Panc1 (cell line): ENCODE results near the gene PSMD13. TPM values are rescaled to one million over a fixed set of nuclear protein-coding genes. Genes with fewer than 3 reads are reported as not detected.

ENCODE experiments used
- ATAC-seq: fragments of 200-7000 bp; cut with Tn5 transposase; 2 replicates; pipeline ENCODE4 v1.9.1; 2020; ENCODE audit warnings: mild to moderate bottlenecking, moderate library complexity
- BruUV-seq: library from RNA; stranded (reverse); fragments of 400-500 nt; replicated peaks from 2 replicates; lab custom pipeline; 2021; lab: Mats Ljungman, UMichigan
- CTCF ChIA-PET: fragments of 300-600 bp; sonication (Branson Sonifier 250); formaldehyde crosslinking; loops from one replicate; lab custom pipeline; 2022; ENCODE audit warnings: antibody characterized with exemption; lab: Charles Lee
- POLR2A ChIA-PET: fragments of 300-600 bp; sonication (Branson Sonifier 250); formaldehyde crosslinking; loops from one replicate; lab custom pipeline; 2022; ENCODE audit warnings: antibody characterized with exemption; lab: Charles Lee
- DNase-seq: peaks from one replicate; pipeline ENCODE4 v3.0.0-alpha.2; 2010; ENCODE audit warnings: low read depth, low spot score
- H3K27ac ChIP-seq: 2 replicates; pipeline ENCODE4 v1.5.1; 2011; ENCODE audit warnings: mild to moderate bottlenecking, low read length, inconsistent platforms
- H3K27me3 ChIP-seq: fragments of 200-500 bp; sonication (Bioruptor generic); 2 replicates; pipeline ENCODE4 v1.6.0; 2014; ENCODE audit warnings: low read length, inconsistent platforms; ENCODE audit not compliant: control insufficient read depth, insufficient read depth
- H3K36me3 ChIP-seq: fragments of 200-500 bp; sonication (Bioruptor generic); 2 replicates; pipeline ENCODE4 v1.5.1; 2014; ENCODE audit warnings: inconsistent platforms, mild to moderate bottlenecking, low read length, moderate library complexity; ENCODE audit not compliant: control insufficient read depth, insufficient read depth
- H3K4me1 ChIP-seq: 2 replicates; pipeline ENCODE4 v1.5.1; 2011; ENCODE audit warnings: inconsistent platforms, mild to moderate bottlenecking, low read length, moderate library complexity; ENCODE audit not compliant: control insufficient read depth, insufficient read depth
- H3K4me3 ChIP-seq, 2 experiments: 2 replicates each; pipeline ENCODE4 v1.5.1; 2011 to 2012; ENCODE audit warnings: low read depth in 2 of 2, low read length in 2 of 2, mild to moderate bottlenecking in 2 of 2, inconsistent platforms in 1 of 2, moderate library complexity in 1 of 2
- H3K9me3 ChIP-seq: fragments of 200-500 bp; sonication (Bioruptor generic); 2 replicates; pipeline ENCODE4 v1.5.1; 2014; ENCODE audit warnings: low read depth, mild to moderate bottlenecking, inconsistent platforms, low read length, moderate library complexity; ENCODE audit not compliant: control insufficient read depth, insufficient read depth
- CTCF ChIP-seq: fragments of 450-650 bp; IDR thresholded peaks from 2 replicates; pipeline ENCODE4 v1.5.1; 2017; ENCODE audit warnings: mild to moderate bottlenecking
- POLR2AphosphoS5 ChIP-seq: IDR thresholded peaks from 2 replicates; pipeline ENCODE4 v1.6.1; 2012; ENCODE audit warnings: mild to moderate bottlenecking, low read depth, low read length, moderate library complexity
- REST ChIP-seq, 2 experiments: IDR thresholded peaks; 2 replicates each; pipeline ENCODE4 v1.6.1; 2011 to 2012; ENCODE audit warnings: low read depth in 2 of 2, control low read depth in 1 of 2, low read length in 1 of 2, mild to moderate bottlenecking in 1 of 2, moderate library complexity in 1 of 2; ENCODE audit not compliant: insufficient read depth in 1 of 2
- SIN3A ChIP-seq: IDR thresholded peaks from 2 replicates; pipeline ENCODE4 v1.6.1; 2012; ENCODE audit warnings: low read depth, mild to moderate bottlenecking, low read length, moderate library complexity, borderline replicate concordance; ENCODE audit not compliant: insufficient read depth
- TCF7L2 ChIP-seq: IDR thresholded peaks from 2 replicates; pipeline ENCODE4 v1.6.1; 2011; ENCODE audit warnings: mild to moderate bottlenecking, low read depth, low read length, inconsistent platforms
- in situ Hi-C: cut with HindIII; loops from 2 replicates; pipeline ENCODE4 v1.10.0; 2016; ENCODE audit warnings: low sequenced_read_pairs, low pct_unique_long_range_greater_than_20kb
- intact Hi-C: fragments of 100-400 bp; cut with micrococcal nuclease; formaldehyde crosslinking; loops from one replicate; pipeline ENCODE4 v1.10.0; 2022; ENCODE audit not compliant: unreplicated experiment
- total RNA-seq: library from RNA; stranded (reverse); gene quantifications from one replicate; pipeline ENCODE4 v1.2.1, GENCODE V29; 2021; ENCODE audit not compliant: unreplicated experiment

The PSMD13 gene
- total RNA-seq, 1 experiment from 2014 or later: 271 TPM

- CTCF ChIA-PET: interaction anchor here (0.6 kb wide), 1 partner anchor 20 kb away, joined by 11 read pairs; no protein-coding TSS in a partner anchor
- POLR2A ChIA-PET: no interaction called here
- ATAC-seq (no peak), DNase-seq (no peak)
- Histone ChIP-seq H3K4me3 (no peak overlapping the region), H3K36me3 (no peaks in the 10 kb centered on the region), H3K27me3 (peaks cover 3% of the 10 kb centered on the region), H3K27ac (no peak overlapping the region), H3K9me3 (no peaks in the 10 kb centered on the region), H3K4me1 (peaks cover 12% of the 10 kb centered on the region; the same call in 1 of the 2 replicates)
- TF ChIP-seq CTCF (no peak), REST (IDR thresholded peaks at IDR 0.05; ENCODE audit: insufficient read depth in 1 of 2, low read depth in 2 of 2, low read length in 1 of 2) (no peak), SIN3A (no peak), POLR2AphosphoS5 (no peak), TCF7L2 (no peak)
- in situ Hi-C loops: no loop called here
- intact Hi-C loops: no loop called here
- BruUV-seq: no TSS peak
Measured at GRCh38 chr11:281486-282161, 44.8 kb downstream of the PSMD13 start.

- Histone ChIP-seq H3K4me3 (no peak overlapping the region), H3K9me3 (no peaks in the 10 kb centered on the region), H3K27ac (no peak overlapping the region), H3K36me3 (no peaks in the 10 kb centered on the region), H3K27me3 (peaks cover 3% of the 10 kb centered on the region), H3K4me1 (peaks cover 12% of the 10 kb centered on the region; the same call in 1 of the 2 replicates)
- intact Hi-C loops (no loop called here), in situ Hi-C loops (no loop called here)
- no peak for TF ChIP-seq TCF7L2
- no peak for TF ChIP-seq CTCF
- TF ChIP-seq REST (IDR thresholded peaks at IDR 0.05; ENCODE audit: insufficient read depth in 1 of 2, low read depth in 2 of 2, low read length in 1 of 2): no peak
- TF ChIP-seq POLR2AphosphoS5: no peak
- TF ChIP-seq SIN3A: no peak
- no TSS peak for BruUV-seq
- ChIA-PET POLR2A (no interaction called here), CTCF (no interaction called here)
- ATAC-seq (no peak), DNase-seq (no peak)
Measured at GRCh38 chr11:282171-282570, 45.4 kb downstream of the PSMD13 start.
